ENCODE data around the gene PTPN20. TPM values are rescaled to one million over a fixed set of nuclear protein-coding genes. Genes with fewer than 3 reads are reported as not detected.

PTPN20 gene
- total RNA-seq, 1 donor from 2014 or later: not detected

DNA sequence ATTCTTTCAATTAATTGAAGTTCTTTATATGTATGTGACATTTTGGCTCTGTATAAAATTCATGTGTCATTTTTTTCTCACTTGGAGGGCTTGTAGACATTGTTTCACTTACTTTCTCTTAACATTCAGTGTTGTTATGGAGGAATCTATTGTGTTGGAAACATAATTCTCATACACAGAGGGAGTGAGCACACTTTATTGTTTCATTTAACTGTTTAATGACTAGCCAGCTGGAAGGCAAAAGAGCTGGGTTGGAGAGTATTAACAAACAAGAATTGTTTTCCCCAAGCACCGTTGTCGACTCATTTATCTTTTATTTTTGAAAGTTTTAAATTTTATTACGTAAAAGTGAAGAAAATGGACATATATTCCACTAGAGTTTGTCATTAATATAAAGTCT, 98.8 kb downstream of the PTPN20 start:
- no peak for DNase-seq (ENCODE audit: low spot score)
- Mint-ChIP-seq H3K9me3 (ENCODE audit: low read depth) (no peaks in the 10 kb centered on the region), H3K4me1 (ENCODE audit: low read depth) (no peaks in the 10 kb centered on the region), H3K27me3 (ENCODE audit: low read depth) (peaks cover 44% of the 10 kb centered on the region), H3K4me3 (ENCODE audit: unreplicated experiment) (no peak overlapping the region), H3K36me3 (ENCODE audit: low read depth) (no peaks in the 10 kb centered on the region), H3K27ac (ENCODE audit: unreplicated experiment) (no peak overlapping the region)
- TF ChIP-seq, protein P1, sequence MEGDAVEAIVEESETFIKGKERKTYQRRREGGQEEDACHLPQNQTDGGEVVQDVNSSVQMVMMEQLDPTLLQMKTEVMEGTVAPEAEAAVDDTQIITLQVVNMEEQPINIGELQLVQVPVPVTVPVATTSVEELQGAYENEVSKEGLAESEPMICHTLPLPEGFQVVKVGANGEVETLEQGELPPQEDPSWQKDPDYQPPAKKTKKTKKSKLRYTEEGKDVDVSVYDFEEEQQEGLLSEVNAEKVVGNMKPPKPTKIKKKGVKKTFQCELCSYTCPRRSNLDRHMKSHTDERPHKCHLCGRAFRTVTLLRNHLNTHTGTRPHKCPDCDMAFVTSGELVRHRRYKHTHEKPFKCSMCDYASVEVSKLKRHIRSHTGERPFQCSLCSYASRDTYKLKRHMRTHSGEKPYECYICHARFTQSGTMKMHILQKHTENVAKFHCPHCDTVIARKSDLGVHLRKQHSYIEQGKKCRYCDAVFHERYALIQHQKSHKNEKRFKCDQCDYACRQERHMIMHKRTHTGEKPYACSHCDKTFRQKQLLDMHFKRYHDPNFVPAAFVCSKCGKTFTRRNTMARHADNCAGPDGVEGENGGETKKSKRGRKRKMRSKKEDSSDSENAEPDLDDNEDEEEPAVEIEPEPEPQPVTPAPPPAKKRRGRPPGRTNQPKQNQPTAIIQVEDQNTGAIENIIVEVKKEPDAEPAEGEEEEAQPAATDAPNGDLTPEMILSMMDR (IDR thresholded peaks at IDR 0.05): no peak

DNA sequence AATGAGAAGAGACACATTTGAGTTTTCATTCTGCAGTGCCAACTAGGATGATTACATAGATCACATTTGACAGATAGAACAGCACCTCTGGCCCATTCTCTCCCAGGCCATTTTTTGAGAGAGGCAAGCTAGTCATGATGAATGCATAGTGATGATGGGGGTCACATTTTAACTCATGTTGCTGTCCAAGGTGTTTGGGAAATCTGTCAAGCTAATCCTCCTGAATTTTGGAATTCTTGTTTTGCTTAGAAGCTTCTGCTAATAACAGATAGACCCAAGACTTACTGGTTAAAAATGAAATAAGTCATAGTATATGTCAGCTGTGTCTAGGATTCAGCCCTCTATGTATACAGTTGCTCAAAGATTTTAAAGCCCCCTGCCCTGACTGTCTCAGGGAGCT, 101.0 kb downstream of the PTPN20 start:
- Mint-ChIP-seq H3K9me3 (ENCODE audit: low read depth) (no peaks in the 10 kb centered on the region), H3K27ac (ENCODE audit: unreplicated experiment) (no peak overlapping the region), H3K36me3 (ENCODE audit: low read depth) (no peaks in the 10 kb centered on the region), H3K4me3 (ENCODE audit: unreplicated experiment) (no peak overlapping the region), H3K27me3 (ENCODE audit: low read depth) (peaks cover 37% of the 10 kb centered on the region), H3K4me1 (ENCODE audit: low read depth) (no peaks in the 10 kb centered on the region)
- TF ChIP-seq, protein P1 (IDR thresholded peaks at IDR 0.05): no peak
- DNase-seq (ENCODE audit: low spot score): no peak

DNA sequence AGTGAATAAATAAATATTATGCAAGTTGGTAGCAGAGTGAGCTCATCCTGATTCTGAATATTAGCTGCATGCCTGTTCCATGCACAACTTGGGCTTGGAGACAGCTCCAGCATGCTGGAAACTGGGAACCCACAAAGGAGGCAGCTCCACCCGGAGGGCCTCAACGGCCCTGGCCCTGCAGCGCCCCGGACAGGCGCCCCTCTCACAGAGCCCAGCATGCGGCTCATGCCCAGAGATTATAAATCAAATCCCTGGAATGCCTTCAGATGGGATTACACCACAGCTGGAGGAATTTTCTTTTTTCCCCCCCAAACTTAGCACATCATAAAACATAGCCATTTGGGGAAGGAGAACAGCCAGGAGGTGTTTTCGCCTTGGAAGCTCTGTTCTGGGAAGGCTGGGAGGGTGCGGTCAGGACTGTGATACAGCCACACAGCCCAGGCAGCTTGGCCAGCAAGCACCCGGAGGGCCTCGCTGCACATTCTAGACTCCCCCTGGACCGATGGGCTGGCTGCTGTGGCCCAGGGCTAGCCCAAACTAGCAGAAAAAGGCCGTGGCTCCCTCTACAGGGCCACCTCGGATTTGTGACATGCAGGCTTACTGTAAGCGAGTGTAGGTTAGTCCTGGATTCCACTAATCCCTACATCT, 102.4 kb downstream of the PTPN20 start:
- H3K27ac Mint-ChIP-seq (ENCODE audit: unreplicated experiment): no peak overlapping the region
- TF ChIP-seq, protein P1 (IDR thresholded peaks at IDR 0.05): no peak
- peaks cover 30% of the 10 kb centered on the region for H3K27me3 Mint-ChIP-seq (ENCODE audit: low read depth)
- DNase-seq (ENCODE audit: low spot score): no peak
- H3K4me1 Mint-ChIP-seq (ENCODE audit: low read depth): no peaks in the 10 kb centered on the region
- no peak overlapping the region for H3K4me3 Mint-ChIP-seq (ENCODE audit: unreplicated experiment)
- H3K36me3 Mint-ChIP-seq (ENCODE audit: low read depth): no peaks in the 10 kb centered on the region
- no peaks in the 10 kb centered on the region for H3K9me3 Mint-ChIP-seq (ENCODE audit: low read depth)

DNA sequence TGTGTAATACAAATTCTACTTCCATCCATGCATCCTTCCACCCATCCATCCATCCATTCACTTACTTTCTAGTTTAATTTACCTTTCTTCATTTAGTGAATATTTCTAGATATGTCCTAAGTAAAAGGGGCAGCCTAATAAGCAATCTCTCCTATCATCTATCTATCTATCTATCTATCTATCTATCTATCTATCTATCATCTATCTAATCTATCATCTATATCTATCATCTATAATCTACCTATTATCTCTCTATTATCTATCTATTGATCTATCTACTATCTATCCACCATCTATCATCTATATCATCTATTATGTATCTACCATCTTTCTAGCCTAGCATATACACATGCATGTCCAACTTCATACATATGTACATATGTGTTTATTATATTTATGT, 104.2 kb downstream of the PTPN20 start:
- Mint-ChIP-seq H3K27ac (ENCODE audit: unreplicated experiment) (no peak overlapping the region), H3K4me1 (ENCODE audit: low read depth) (no peaks in the 10 kb centered on the region), H3K36me3 (ENCODE audit: low read depth) (no peaks in the 10 kb centered on the region), H3K4me3 (ENCODE audit: unreplicated experiment) (no peak overlapping the region), H3K9me3 (ENCODE audit: low read depth) (no peaks in the 10 kb centered on the region), H3K27me3 (ENCODE audit: low read depth) (peaks cover 16% of the 10 kb centered on the region)
- TF ChIP-seq, protein P1 (IDR thresholded peaks at IDR 0.05): no peak
- DNase-seq (ENCODE audit: low spot score): no peak

DNA sequence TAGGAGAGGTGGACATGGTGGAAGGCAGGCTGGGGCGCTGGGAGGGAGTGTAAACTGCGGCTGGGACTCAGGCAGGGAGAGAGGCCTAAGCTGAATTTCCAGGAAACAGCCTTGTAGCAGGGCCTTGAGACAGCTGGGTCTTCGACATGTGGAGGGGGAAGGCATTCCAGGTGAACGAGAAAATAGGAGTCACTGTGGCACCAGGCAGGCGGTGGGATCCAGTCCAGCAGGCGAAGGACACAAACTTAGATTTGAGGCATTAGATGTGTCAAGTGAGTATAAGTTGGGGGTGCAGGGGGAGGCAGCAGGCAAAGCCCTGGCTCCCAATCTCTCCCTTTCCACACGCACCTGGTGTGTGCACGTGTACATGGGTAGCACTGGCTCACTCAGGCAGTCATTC, 105.3 kb downstream of the PTPN20 start:
- Mint-ChIP-seq H3K36me3 (ENCODE audit: low read depth) (no peaks in the 10 kb centered on the region), H3K27ac (ENCODE audit: unreplicated experiment) (no peak overlapping the region), H3K4me1 (ENCODE audit: low read depth) (no peaks in the 10 kb centered on the region), H3K4me3 (ENCODE audit: unreplicated experiment) (no peak overlapping the region), H3K27me3 (ENCODE audit: low read depth) (peaks cover 11% of the 10 kb centered on the region), H3K9me3 (ENCODE audit: low read depth) (no peaks in the 10 kb centered on the region)
- no peak for DNase-seq (ENCODE audit: low spot score)
- TF ChIP-seq, protein P1 (IDR thresholded peaks at IDR 0.05): no peak
